ENCODE data around the gene TMTC3.
"Not testable (repeated sequence)": the region's sequence is repeated elsewhere in the genome, so short reads cannot be mapped to it uniquely, and the experiment has no call there.

The TMTC3 gene

GRCh38 chr12:88184196-88184595 lies 42.1 kb downstream of the TMTC3 start:
- H3K36me3 Mint-ChIP-seq: peaks cover 36 to 58% of the 10 kb centered on the region in 2 donors
- ATAC-seq (replicated peaks): no peak
- H3K9me3 Mint-ChIP-seq: peaks cover 3 to 7% of the 10 kb centered on the region in 2 donors
- H3K27me3 Mint-ChIP-seq: no peaks in the 10 kb centered on the region
- DNase-seq: no peak
- H3K4me1 Mint-ChIP-seq: no peaks in the 10 kb centered on the region
- H3K27ac Mint-ChIP-seq: no peak overlapping the region
- H3K4me3 Mint-ChIP-seq: no peak overlapping the region

GRCh38 chr12:88185279-88185678 lies 43.2 kb downstream of the TMTC3 start:
- no peak for DNase-seq
- H3K27ac Mint-ChIP-seq: no peak overlapping the region
- peaks cover 26 to 47% of the 10 kb centered on the region in 2 donors for H3K36me3 Mint-ChIP-seq
- H3K27me3 Mint-ChIP-seq: no peaks in the 10 kb centered on the region
- H3K4me3 Mint-ChIP-seq: no peak overlapping the region
- H3K4me1 Mint-ChIP-seq: no peaks in the 10 kb centered on the region
- ATAC-seq (replicated peaks): no peak
- peaks cover 3 to 5% of the 10 kb centered on the region in 2 donors for H3K9me3 Mint-ChIP-seq

- Mint-ChIP-seq H3K9me3 (peaks cover 3 to 5% of the 10 kb centered on the region in 2 donors), H3K4me1 (no peaks in the 10 kb centered on the region), H3K27ac (no peak overlapping the region), H3K36me3 (peaks cover 24 to 40% of the 10 kb centered on the region in 2 donors), H3K27me3 (no peaks in the 10 kb centered on the region), H3K4me3 (no peak overlapping the region)
- ATAC-seq (replicated peaks): no peak
- no peak for DNase-seq
Measured at GRCh38 chr12:88185988-88186387, 43.9 kb downstream of the TMTC3 start.

GRCh38 chr12:88187571-88187970 lies 45.5 kb downstream of the TMTC3 start:
- Mint-ChIP-seq H3K27me3 (no peaks in the 10 kb centered on the region), H3K36me3 (peaks cover 13 to 30% of the 10 kb centered on the region in 2 donors), H3K4me3 (no peak overlapping the region), H3K4me1 (no peaks in the 10 kb centered on the region), H3K27ac (no peak overlapping the region), H3K9me3 (peaks cover 2 to 3% of the 10 kb centered on the region in 2 donors)
- ATAC-seq (replicated peaks) (no peak), DNase-seq (no peak)

- Mint-ChIP-seq H3K27me3 (no peaks in the 10 kb centered on the region), H3K4me3 (no peak overlapping the region), H3K36me3 (peaks cover 11 to 25% of the 10 kb centered on the region in 2 donors), H3K4me1 (no peaks in the 10 kb centered on the region), H3K9me3 (peaks cover 2 to 3% of the 10 kb centered on the region in 2 donors), H3K27ac (no peak overlapping the region)
- no peak for ATAC-seq (replicated peaks)
- DNase-seq: no peak
Measured at GRCh38 chr12:88188180-88188579, 46.1 kb downstream of the TMTC3 start.

- no peaks in the 10 kb centered on the region for H3K9me3 Mint-ChIP-seq
- no peak overlapping the region for H3K4me3 Mint-ChIP-seq
- peaks cover 16 to 19% of the 10 kb centered on the region in 2 donors for H3K36me3 Mint-ChIP-seq
- no peak overlapping the region for H3K27ac Mint-ChIP-seq
- ATAC-seq (replicated peaks) (no peak), DNase-seq (no peak)
- H3K27me3 Mint-ChIP-seq: no peaks in the 10 kb centered on the region
- H3K4me1 Mint-ChIP-seq: no peaks in the 10 kb centered on the region
Measured at GRCh38 chr12:88192426-88192825, 50.3 kb downstream of the TMTC3 start.

GRCh38 chr12:88194868-88195267 lies 52.8 kb downstream of the TMTC3 start:
- no peak overlapping the region for H3K27ac Mint-ChIP-seq
- H3K36me3 Mint-ChIP-seq: peaks cover 16 to 19% of the 10 kb centered on the region in 2 donors
- no peaks in the 10 kb centered on the region for H3K4me1 Mint-ChIP-seq
- H3K27me3 Mint-ChIP-seq: no peaks in the 10 kb centered on the region
- no peaks in the 10 kb centered on the region for H3K9me3 Mint-ChIP-seq
- no peak overlapping the region for H3K4me3 Mint-ChIP-seq
- ATAC-seq (replicated peaks) (no peak), DNase-seq (no peak)

- Mint-ChIP-seq H3K36me3 (peaks cover 7% of the 10 kb centered on the region in 2 donors), H3K4me3 (no peak overlapping the region), H3K4me1 (no peaks in the 10 kb centered on the region), H3K27me3 (no peaks in the 10 kb centered on the region), H3K27ac (no peak overlapping the region), H3K9me3 (peaks cover 7 to 8% of the 10 kb centered on the region in 2 donors)
- no peak for DNase-seq
- ATAC-seq (replicated peaks): no peak
Measured at GRCh38 chr12:88200029-88200428, 57.9 kb downstream of the TMTC3 start.

- Mint-ChIP-seq H3K36me3 (no peaks in the 10 kb centered on the region), H3K27me3 (no peaks in the 10 kb centered on the region), H3K27ac (no peak overlapping the region), H3K9me3 (peaks cover 7 to 9% of the 10 kb centered on the region in 2 donors), H3K4me1 (no peaks in the 10 kb centered on the region), H3K4me3 (no peak overlapping the region)
- DNase-seq: no peak
- no peak for ATAC-seq (replicated peaks)
Measured at GRCh38 chr12:88202500-88202899, 60.4 kb downstream of the TMTC3 start.

- no peaks in the 10 kb centered on the region for H3K4me1 Mint-ChIP-seq
- H3K27me3 Mint-ChIP-seq: peaks cover 0 to 5% of the 10 kb centered on the region in 2 donors
- no peak overlapping the region for H3K4me3 Mint-ChIP-seq
- no peak for ATAC-seq (replicated peaks)
- no peaks in the 10 kb centered on the region for H3K36me3 Mint-ChIP-seq
- no peak overlapping the region for H3K27ac Mint-ChIP-seq
- DNase-seq: no peak
- H3K9me3 Mint-ChIP-seq: peaks cover 17 to 21% of the 10 kb centered on the region in 2 donors
Measured at GRCh38 chr12:88206601-88207000, 64.5 kb downstream of the TMTC3 start.

- Mint-ChIP-seq H3K4me3 (no peak overlapping the region), H3K4me1 (no peaks in the 10 kb centered on the region), H3K36me3 (no peaks in the 10 kb centered on the region), H3K27me3 (peaks cover 0 to 5% of the 10 kb centered on the region in 2 donors), H3K27ac (no peak overlapping the region), H3K9me3 (peaks cover 19 to 25% of the 10 kb centered on the region in 2 donors)
- no peak for DNase-seq
- ATAC-seq (replicated peaks): no peak
Measured at GRCh38 chr12:88207921-88208620, 66.0 kb downstream of the TMTC3 start.

- no peak overlapping the region for H3K4me3 Mint-ChIP-seq
- ATAC-seq (replicated peaks): no peak
- peaks cover 24 to 26% of the 10 kb centered on the region in 2 donors for H3K9me3 Mint-ChIP-seq
- H3K27me3 Mint-ChIP-seq: peaks cover 0 to 5% of the 10 kb centered on the region in 2 donors
- H3K36me3 Mint-ChIP-seq: no peaks in the 10 kb centered on the region
- no peak overlapping the region for H3K27ac Mint-ChIP-seq
- no peak for DNase-seq
- no peaks in the 10 kb centered on the region for H3K4me1 Mint-ChIP-seq
Measured at GRCh38 chr12:88208661-88209060, 66.6 kb downstream of the TMTC3 start.

GRCh38 chr12:88210311-88210710 lies 68.2 kb downstream of the TMTC3 start:
- H3K4me3 Mint-ChIP-seq; H3K27ac Mint-ChIP-seq; H3K36me3 Mint-ChIP-seq; H3K27me3 Mint-ChIP-seq; H3K4me1 Mint-ChIP-seq; ATAC-seq (replicated peaks); DNase-seq: not testable (repeated sequence)
- H3K9me3 Mint-ChIP-seq: peaks cover 29% of the 10 kb centered on the region in 2 donors

- Mint-ChIP-seq H3K4me1 (no peaks in the 10 kb centered on the region), H3K27me3 (no peaks in the 10 kb centered on the region), H3K27ac (no peak overlapping the region)
Measured at GRCh38 chr12:88218293-88218692, 76.2 kb downstream of the TMTC3 start.

GRCh38 chr12:88219861-88220260 lies 77.8 kb downstream of the TMTC3 start:
- Mint-ChIP-seq H3K4me3 (no peak overlapping the region), H3K9me3 (peaks cover 15 to 21% of the 10 kb centered on the region in 2 donors), H3K27ac (no peak overlapping the region), H3K36me3 (no peaks in the 10 kb centered on the region), H3K4me1 (no peaks in the 10 kb centered on the region), H3K27me3 (no peaks in the 10 kb centered on the region)
- ATAC-seq (replicated peaks): no peak
- DNase-seq: no peak

More at GRCh38 chr12:88218293-88218692, 76.2 kb downstream of the TMTC3 start:
- ATAC-seq (replicated peaks): no peak
- Mint-ChIP-seq H3K9me3 (peaks cover 25 to 35% of the 10 kb centered on the region in 2 donors), H3K36me3 (peaks cover 0 to 2% of the 10 kb centered on the region in 2 donors), H3K4me3 (no peak overlapping the region)
- no peak for DNase-seq
